K562 (cell line): ENCODE data around the gene UBQLN2. TPM values are rescaled to one million over a fixed set of nuclear protein-coding genes. Genes with fewer than 3 reads are reported as not detected.

ENCODE experiments used
- ATAC-seq: fragments of 200-7000 bp; cut with Tn5 transposase; 3 replicates; pipeline ENCODE4 v1.9.1; 2020; ENCODE audit warnings: moderate library complexity
- BruUV-seq: library from RNA; stranded (reverse); fragments of 400-500 nt; replicated peaks from 2 replicates; lab custom pipeline; 2021; lab: Mats Ljungman, UMichigan
- CTCF ChIA-PET: fragments of 300-600 bp; formaldehyde crosslinking; extraction: SDS; loops from one replicate; lab custom pipeline; 2021; ENCODE audit warnings: low intra/inter-chr PET ratio; lab: Yijun Ruan, JAX
- POLR2A ChIA-PET: fragments of 300-600, 350-650 bp; sonication (Branson Sonifier 250); formaldehyde crosslinking; extraction: SDS; loops from one replicate; lab custom pipeline; 2021; ENCODE audit warnings: antibody characterized with exemption, inconsistent platforms; lab: Yijun Ruan, JAX
- DNase-seq, 4 experiments: peaks; one replicate each; pipeline versions ENCODE4 v3.0.0 to v3.0.0-alpha.2; 2011 to 2018; ENCODE audit warnings: low spot score in 3 of 4, mixed read lengths in 3 of 4; ENCODE audit errors: extremely low read depth in 1 of 4
- FAIRE-seq: peaks from 2 replicates; lab custom pipeline; 2011; peaks lifted over from hg19 to GRCh38; lab: Jason Lieb, UNC
- H2AFZ ChIP-seq: 2 replicates; pipeline ENCODE4 v1.6.0; 2011; ENCODE audit warnings: low read depth, low read length, control low read depth, inconsistent platforms
- H3K27ac ChIP-seq: fragments of 200-600 bp; 3 replicates; pipeline ENCODE4 v1.8.0; 2011; ENCODE audit warnings: low read depth, mild to moderate bottlenecking, control low read depth, inconsistent platforms, low read length, moderate library complexity, mixed read lengths; ENCODE audit errors: extremely low read depth
- H3K27me3 ChIP-seq, 2 experiments: fragments of 300-600 bp in 1 of 2; 2 replicates in 1 of 2; 3 replicates in 1 of 2; pipeline versions ENCODE4 v1.6.0 to v1.8.0; 2011; ENCODE audit warnings: inconsistent platforms in 2 of 2, low read length in 2 of 2, mild to moderate bottlenecking in 1 of 2, mixed read lengths in 1 of 2, moderate library complexity in 1 of 2; ENCODE audit not compliant: control insufficient read depth in 2 of 2, insufficient read depth in 2 of 2
- H3K36me3 ChIP-seq: fragments of 300-600 bp; 3 replicates; pipeline ENCODE4 v1.8.0; 2011; ENCODE audit warnings: mild to moderate bottlenecking, low read length, inconsistent platforms; ENCODE audit not compliant: control insufficient read depth, insufficient read depth
- H3K4me1 ChIP-seq, 2 experiments: fragments of 200-600 bp in 1 of 2; replicated peaks in 1 of 2; 2 replicates in 1 of 2; 3 replicates in 1 of 2; pipeline versions ENCODE4 v1.5.1 to v1.8.0; 2011; ENCODE audit warnings: inconsistent platforms in 2 of 2, low read length in 2 of 2, mild to moderate bottlenecking in 1 of 2, mixed read lengths in 1 of 2, moderate library complexity in 1 of 2; ENCODE audit not compliant: control insufficient read depth in 2 of 2, insufficient read depth in 2 of 2
- H3K4me2 ChIP-seq: 2 replicates; pipeline ENCODE4 v1.6.1; 2011; ENCODE audit warnings: low read length, control low read depth, inconsistent platforms, mixed read lengths; ENCODE audit not compliant: insufficient read depth
- H3K4me3 ChIP-seq: fragments of 200-600 bp; sonication (generic), shearing (Covaris generic); 2 replicates; pipeline ENCODE4 v1.5.1; 2016; ENCODE audit warnings: control low read depth, inconsistent platforms
- H3K79me2 ChIP-seq: fragments of 200-600 bp; 3 replicates; pipeline ENCODE4 v1.8.0; 2011; ENCODE audit warnings: low read length, inconsistent platforms; ENCODE audit not compliant: control insufficient read depth, insufficient read depth
- H3K9ac ChIP-seq, 2 experiments: 2 replicates each; pipeline versions ENCODE4 v1.6.0 to v1.6.1; 2011; ENCODE audit warnings: low read depth in 2 of 2, low read length in 2 of 2, control low read depth in 1 of 2, inconsistent platforms in 1 of 2, mild to moderate bottlenecking in 1 of 2, mixed read lengths in 1 of 2; ENCODE audit not compliant: insufficient read depth in 1 of 2
- H3K9me1 ChIP-seq: one replicate; pipeline ENCODE4 v1.6.0; 2011; ENCODE audit warnings: inconsistent platforms, mild to moderate bottlenecking, low read length, moderate library complexity; ENCODE audit not compliant: control insufficient read depth, insufficient read depth
- H3K9me3 ChIP-seq: replicated peaks from 2 replicates; pipeline ENCODE4 v1.5.1; 2011; ENCODE audit warnings: low read depth, low read length, inconsistent platforms; ENCODE audit not compliant: control insufficient read depth, insufficient read depth
- H4K20me1 ChIP-seq: replicated peaks from 2 replicates; pipeline ENCODE4 v1.6.1; 2011; ENCODE audit warnings: low read length, inconsistent platforms, mixed read lengths; ENCODE audit not compliant: control insufficient read depth, insufficient read depth
- ARNT ChIP-seq, 2 experiments: fragments of 450-650 bp; IDR thresholded peaks; 2 replicates each; pipeline ENCODE4 v1.6.1; 2016; ENCODE audit warnings: mild to moderate bottlenecking in 1 of 2
- CHD4 ChIP-seq: fragments of 200-600 bp; sonication (generic); IDR thresholded peaks from 3 replicates; pipeline ENCODE4 v1.6.1; 2012; ENCODE audit warnings: low read depth, mild to moderate bottlenecking, mixed read lengths, low read length, inconsistent platforms; ENCODE audit not compliant: insufficient read depth, insufficient replicate concordance, poor library complexity, severe bottlenecking
- MXI1 ChIP-seq: IDR thresholded peaks from 2 replicates; pipeline ENCODE4 v1.6.1; 2011; ENCODE audit warnings: low read depth, mild to moderate bottlenecking, improper control_type of control experiment, low read length
- PHB2 ChIP-seq: fragments of 450-650 bp; IDR thresholded peaks from 2 replicates; pipeline ENCODE4 v1.6.1; 2017; ENCODE audit warnings: low read depth
- YY1 ChIP-seq, 3 experiments: IDR thresholded peaks; 2 replicates each; pipeline ENCODE4 v1.6.1; 2011; ENCODE audit warnings: low read length in 2 of 3, mild to moderate bottlenecking in 2 of 3, moderate library complexity in 2 of 3, borderline replicate concordance in 1 of 3, control low read depth in 1 of 3, low read depth in 1 of 3; ENCODE audit not compliant: insufficient read depth in 3 of 3, insufficient replicate concordance in 2 of 3, control insufficient read depth in 1 of 3, insufficient read length in 1 of 3; ENCODE audit errors: extremely low read depth in 1 of 3
- ZNF408 ChIP-seq: fragments of 250-450 bp; sonication (Bioruptor Pico); IDR thresholded peaks from 2 replicates; pipeline ENCODE4 v1.4.0; 2020; ENCODE audit warnings: low read depth, mild to moderate bottlenecking, moderate library complexity
- WGBS: fragments of 100-300 bp; shearing (Covaris generic); methylation state at CpG from one replicate; pipeline ENCODE4 v1.1.6; 2016; ENCODE audit warnings: low coverage, mixed read lengths; ENCODE audit not compliant: insufficient coverage; ENCODE audit errors: missing lambda C conversion rate; 5-methylcytosine and 5-hydroxymethylcytosine counted together
- in situ Hi-C: fragments of 300-500 bp; cut with MboI; formaldehyde crosslinking; loops from 4 replicates; pipeline ENCODE4 v1.15.0; 2018; ENCODE audit warnings: inconsistent platforms, mixed read lengths
- intact Hi-C: fragments of 100-400 bp; cut with micrococcal nuclease; formaldehyde crosslinking; loops from 2 replicates; pipeline ENCODE4 v1.14.2; 2022
- polyA plus RNA-seq, 8 experiments: library from polyadenylated mRNA; depleted of rRNA in 4 of 8; stranded (reverse) in 5 of 8; unstranded in 3 of 8; fragments of >200 nt; fragmentation: Nextera tagmentation in 2 of 8; fragmentation: Illumina TruSeq in 1 of 8; extraction: Ambion mirVana in 2 of 8; extraction: Trizol in 1 of 8; gene quantifications; 2 replicates each; pipeline versions ENCODE4 v1.2.1 to v1.2.3, GENCODE V29; 2011 to 2014; ENCODE audit warnings: inconsistent platforms in 1 of 8, missing spikeins in 1 of 8
- total RNA-seq, 7 experiments: library from RNA; depleted of rRNA in 6 of 7; stranded (reverse); fragments of >200 nt in 6 of 7; fragmentation: Illumina TruSeq in 2 of 7; extraction: Trizol in 2 of 7; gene quantifications; 2 replicates each; pipeline versions ENCODE4 v1.2.1 to v1.2.3, GENCODE V29; 2011 to 2021; ENCODE audit warnings: low replicate concordance in 1 of 7
- TF ChIP-seq, protein P1 (sequence below): fragments of 200-400 bp; formaldehyde crosslinking; IDR thresholded peaks from 2 replicates; pipeline ENCODE4 v1.6.1; 2017; ENCODE audit warnings: mild to moderate bottlenecking, low read depth, low read length, moderate library complexity
- TF ChIP-seq, protein P2 (sequence below), 2 experiments: fragments of 200-800 bp in 1 of 2; sonication (Bioruptor generic) in 1 of 2; sonication (generic) in 1 of 2; formaldehyde crosslinking in 1 of 2; IDR thresholded peaks in 1 of 2; conservative IDR thresholded peaks in 1 of 2; 2 replicates each; pipeline versions ENCODE4 v1.5.0 to v1.6.1; 2016 to 2020; ENCODE audit warnings: missing compliant biosample characterization in 1 of 2, missing genetic modification characterization in 1 of 2, missing genetic modification reagents in 1 of 2

The UBQLN2 gene
- total and polyA plus RNA-seq, 9 of the 15 experiments (the other 6 are each of a cell fraction or from before 2014, with no cell fraction given): 1.5 to 17.9 (median 5.7) TPM

DNA sequence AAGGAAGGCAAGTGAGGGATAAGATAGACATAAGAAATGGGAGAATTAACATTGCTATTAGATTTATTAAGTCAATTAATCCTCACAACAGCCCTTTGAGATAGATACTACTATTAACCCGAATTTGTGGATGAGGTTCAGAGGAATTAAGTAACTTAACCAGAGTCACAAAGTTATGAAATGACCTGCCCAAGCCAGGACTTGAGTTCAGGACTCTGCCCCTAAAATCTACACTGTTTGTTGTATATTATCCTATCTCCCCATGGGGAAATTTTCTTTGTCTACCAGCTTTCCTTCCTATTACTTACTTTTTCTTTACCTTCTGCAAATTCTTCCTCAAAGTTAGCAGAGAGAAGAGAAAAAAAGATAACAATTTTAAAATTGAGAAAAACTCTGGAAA lies 33.4 kb upstream of the UBQLN2 start:
- no peaks in the 10 kb centered on the region for H3K9me1 ChIP-seq
- FAIRE-seq: no peak
- H3K4me3 ChIP-seq: no peak overlapping the region
- H3K4me1 ChIP-seq: no peaks in the 10 kb centered on the region
- ChIA-PET POLR2A (no interaction called here), CTCF (no interaction called here)
- H2AFZ ChIP-seq: no peak overlapping the region
- H3K27me3 ChIP-seq: no peaks in the 10 kb centered on the region
- in situ Hi-C loops: no loop called here
- no peak overlapping the region for H3K27ac ChIP-seq
- H3K79me2 ChIP-seq: no peaks in the 10 kb centered on the region
- intact Hi-C loops: no loop called here
- H3K9ac ChIP-seq: no peak overlapping the region
- H3K36me3 ChIP-seq: no peaks in the 10 kb centered on the region
- no TSS peak for BruUV-seq
- TF ChIP-seq, protein P1, sequence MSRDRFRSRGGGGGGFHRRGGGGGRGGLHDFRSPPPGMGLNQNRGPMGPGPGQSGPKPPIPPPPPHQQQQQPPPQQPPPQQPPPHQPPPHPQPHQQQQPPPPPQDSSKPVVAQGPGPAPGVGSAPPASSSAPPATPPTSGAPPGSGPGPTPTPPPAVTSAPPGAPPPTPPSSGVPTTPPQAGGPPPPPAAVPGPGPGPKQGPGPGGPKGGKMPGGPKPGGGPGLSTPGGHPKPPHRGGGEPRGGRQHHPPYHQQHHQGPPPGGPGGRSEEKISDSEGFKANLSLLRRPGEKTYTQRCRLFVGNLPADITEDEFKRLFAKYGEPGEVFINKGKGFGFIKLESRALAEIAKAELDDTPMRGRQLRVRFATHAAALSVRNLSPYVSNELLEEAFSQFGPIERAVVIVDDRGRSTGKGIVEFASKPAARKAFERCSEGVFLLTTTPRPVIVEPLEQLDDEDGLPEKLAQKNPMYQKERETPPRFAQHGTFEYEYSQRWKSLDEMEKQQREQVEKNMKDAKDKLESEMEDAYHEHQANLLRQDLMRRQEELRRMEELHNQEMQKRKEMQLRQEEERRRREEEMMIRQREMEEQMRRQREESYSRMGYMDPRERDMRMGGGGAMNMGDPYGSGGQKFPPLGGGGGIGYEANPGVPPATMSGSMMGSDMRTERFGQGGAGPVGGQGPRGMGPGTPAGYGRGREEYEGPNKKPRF: no peak
- TF ChIP-seq, protein P2, sequence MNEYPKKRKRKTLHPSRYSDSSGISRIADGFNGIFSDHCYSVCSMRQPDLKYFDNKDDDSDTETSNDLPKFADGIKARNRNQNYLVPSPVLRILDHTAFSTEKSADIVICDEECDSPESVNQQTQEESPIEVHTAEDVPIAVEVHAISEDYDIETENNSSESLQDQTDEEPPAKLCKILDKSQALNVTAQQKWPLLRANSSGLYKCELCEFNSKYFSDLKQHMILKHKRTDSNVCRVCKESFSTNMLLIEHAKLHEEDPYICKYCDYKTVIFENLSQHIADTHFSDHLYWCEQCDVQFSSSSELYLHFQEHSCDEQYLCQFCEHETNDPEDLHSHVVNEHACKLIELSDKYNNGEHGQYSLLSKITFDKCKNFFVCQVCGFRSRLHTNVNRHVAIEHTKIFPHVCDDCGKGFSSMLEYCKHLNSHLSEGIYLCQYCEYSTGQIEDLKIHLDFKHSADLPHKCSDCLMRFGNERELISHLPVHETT (CRISPR knock-in tag; conservative IDR thresholded peaks at IDR 0.05 in 1 of 2, IDR thresholded peaks at IDR 0.05 in 1 of 2): no peak
- TF ChIP-seq PHB2 (no peak), CHD4 (no peak), MXI1 (no peak), ARNT (IDR thresholded peaks at IDR 0.05) (no peak), YY1 (IDR thresholded peaks at IDR 0.05; ENCODE audit: borderline replicate concordance in 1 of 3, control insufficient read depth in 1 of 3, extremely low read depth in 1 of 3, insufficient read depth in 3 of 3, insufficient read length in 1 of 3, insufficient replicate concordance in 2 of 3, low read depth in 1 of 3, low read length in 2 of 3) (no peak), ZNF408 (CRISPR knock-in tag) (no peak)
- no peak for DNase-seq
- no peaks in the 10 kb centered on the region for H4K20me1 ChIP-seq
- H3K9me3 ChIP-seq: no peaks in the 10 kb centered on the region
- 0% methylated on average over 1 of the region's 1 CpG for WGBS
- H3K4me2 ChIP-seq: no peak overlapping the region
- no peak for ATAC-seq
